22Rv1 (cell line): ENCODE measurements around the gene MKLN1.

Source experiments
- CTCF ChIP-seq: fragments of 450-650 bp; IDR thresholded peaks from 2 replicates; pipeline ENCODE4 v1.5.1; 2017; ENCODE audit warnings: mild to moderate bottlenecking
- ZFX ChIP-seq: fragments of 450-650 bp; IDR thresholded peaks from 2 replicates; pipeline ENCODE4 v1.6.1; 2017; ENCODE audit warnings: antibody characterized with exemption, borderline replicate concordance

DNA sequence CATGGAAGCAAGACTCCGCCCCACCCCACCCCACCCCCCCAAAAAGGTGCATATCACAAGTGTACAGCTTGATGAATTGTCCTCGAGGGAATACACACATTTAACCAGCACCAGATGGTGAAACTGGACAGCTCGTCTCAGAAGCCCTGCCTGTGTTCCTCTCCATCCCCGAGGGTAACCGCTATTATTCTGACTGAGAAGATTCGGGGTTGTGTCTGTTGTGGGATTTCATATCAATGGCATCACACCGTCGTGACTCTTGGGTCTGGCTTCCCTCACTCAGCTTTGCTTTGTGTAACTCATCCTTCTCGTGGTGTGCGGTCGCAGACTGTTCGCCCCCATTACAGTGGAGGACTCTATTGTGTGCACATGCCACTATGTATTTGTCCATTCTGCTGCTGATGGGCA lies 209.9 kb downstream of the MKLN1 start:
- TF ChIP-seq CTCF, result no peak
- TF ChIP-seq ZFX, result no peak
